WI38 (cell line): ENCODE data around the gene KRT6C.

Source experiments
- H3K4me3 ChIP-seq: 2 replicates; pipeline ENCODE4 v1.5.1; 2011; ENCODE audit warnings: low read depth, mild to moderate bottlenecking, control low read depth, low read length
- CTCF ChIP-seq: IDR thresholded peaks from 2 replicates; pipeline ENCODE4 v1.5.1; 2012; ENCODE audit warnings: low read depth, mild to moderate bottlenecking, control low read depth, low read length

Gene KRT6C

GRCh38 chr12:52437508-52437907 is 36.1 kb downstream of the KRT6C start:
- no peak overlapping the region for H3K4me3 ChIP-seq
- TF ChIP-seq CTCF: no peak

- no peak for TF ChIP-seq CTCF
- no peak overlapping the region for H3K4me3 ChIP-seq
Measured at GRCh38 chr12:52436828-52437474, 36.7 kb downstream of the KRT6C start.

GRCh38 chr12:52436000-52436827 is 37.4 kb downstream of the KRT6C start:
- TF ChIP-seq CTCF: no peak
- H3K4me3 ChIP-seq: no peak overlapping the region

GRCh38 chr12:52435659-52435999 is 38.0 kb downstream of the KRT6C start:
- no peak for TF ChIP-seq CTCF
- no peak overlapping the region for H3K4me3 ChIP-seq

GRCh38 chr12:52434760-52435530 is 38.7 kb downstream of the KRT6C start:
- no peak for TF ChIP-seq CTCF
- H3K4me3 ChIP-seq: no peak overlapping the region

GRCh38 chr12:52434081-52434733 is 39.4 kb downstream of the KRT6C start, which contains the start of gene KRT75:
TSS of gene KRT75 (minus strand) at chr12:52434371. CDS start at chr12:52434304, 67 bp downstream.
- H3K4me3 ChIP-seq: no peak within 1 kb of the TSS
- TF ChIP-seq CTCF: no peak
